Stimulated activated CD8-positive, alpha-beta memory T cell treated with anti-CD3 and anti-CD28 coated beads, Interleukin-4, amount 100 ng/mL, for 24 hours (primary cell): ENCODE results near the gene SENP6.

Source experiments
- DNase-seq: peaks from one replicate; pipeline ENCODE4 v3.0.0-alpha.2; 2020; ENCODE audit warnings: low read depth

Gene SENP6

DNA sequence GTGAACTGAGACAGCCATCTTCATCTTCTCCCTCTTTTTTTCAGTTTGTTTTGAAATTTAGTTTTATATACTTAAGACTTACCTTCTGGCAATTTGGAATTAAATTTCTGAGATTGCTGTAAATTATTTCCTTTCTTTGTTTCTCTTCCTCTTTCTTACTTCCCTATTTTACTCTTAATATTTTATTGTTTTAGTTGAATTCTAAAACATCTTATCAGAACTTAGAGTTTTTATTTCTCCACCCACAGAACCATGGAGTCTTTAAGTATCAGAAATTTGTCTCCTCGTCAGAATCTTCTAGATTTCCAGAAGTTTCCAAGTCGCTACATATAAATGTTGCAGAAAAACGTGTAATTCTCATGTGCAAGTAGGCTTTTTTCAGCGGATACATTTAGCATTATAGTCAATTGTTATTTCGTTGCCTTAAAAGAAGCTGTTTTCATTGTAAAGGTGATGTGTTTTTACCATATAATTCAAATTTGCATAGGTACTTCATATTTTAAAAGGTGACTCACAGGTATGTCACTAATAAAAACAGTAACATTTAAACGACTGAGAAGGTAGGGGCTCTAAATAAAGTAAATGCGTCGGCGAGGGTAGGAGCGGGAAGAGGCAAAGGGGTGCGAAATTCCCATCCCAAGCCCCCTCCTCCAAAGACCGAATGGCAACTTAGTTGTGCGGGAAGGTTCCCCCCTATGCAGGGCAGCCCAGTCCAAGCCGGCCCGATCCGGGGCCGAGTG, 146.5 kb downstream of the SENP6 start:
- no peak for DNase-seq

DNA sequence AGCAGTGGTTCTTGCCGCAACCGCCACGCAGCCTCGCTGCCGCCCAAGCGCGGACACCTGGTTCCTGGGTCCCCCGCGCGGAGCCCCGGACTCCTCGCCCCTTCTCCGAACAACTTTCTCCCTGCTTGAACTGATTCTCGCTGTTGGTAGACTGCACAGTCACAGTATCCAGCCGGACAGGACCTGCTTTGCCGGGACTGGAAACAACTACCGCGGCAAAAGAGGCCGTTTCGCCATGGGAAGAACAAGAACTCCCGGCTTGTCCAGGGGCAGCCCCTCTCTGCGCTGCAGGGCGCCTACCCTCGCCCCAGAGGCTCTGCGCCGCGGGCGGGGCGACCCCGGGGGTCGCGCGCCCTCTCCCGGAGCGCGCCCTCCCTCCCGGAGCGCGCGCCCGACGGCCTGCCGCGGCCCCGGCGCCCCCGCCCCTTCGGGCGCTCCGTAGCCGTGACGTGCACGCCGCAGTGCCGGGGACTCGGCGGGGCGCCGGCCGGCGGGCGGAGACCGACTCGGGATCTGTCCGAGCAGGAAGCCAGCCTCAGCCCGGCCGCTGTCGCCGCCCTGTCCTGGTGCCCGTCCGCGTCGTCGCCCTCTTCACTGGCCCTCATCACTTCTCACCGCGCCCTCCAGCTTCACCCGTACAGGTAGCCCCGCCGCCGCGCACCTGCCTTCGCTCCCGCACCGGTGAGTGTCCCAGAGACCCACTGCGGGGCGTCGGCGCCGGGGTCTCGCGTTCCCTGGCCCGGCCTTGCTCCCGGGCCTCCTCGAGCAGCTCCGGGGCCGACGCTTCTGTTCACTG, 147.3 kb downstream of the SENP6 start, which contains the start of gene MYO6:
MYO6 (plus strand) TSS at position 497 of the 796 bp plus-strand sequence. CDS start 68,309 bp downstream, outside the sequence.
- peak; percentile 35 for DNase-seq

DNA sequence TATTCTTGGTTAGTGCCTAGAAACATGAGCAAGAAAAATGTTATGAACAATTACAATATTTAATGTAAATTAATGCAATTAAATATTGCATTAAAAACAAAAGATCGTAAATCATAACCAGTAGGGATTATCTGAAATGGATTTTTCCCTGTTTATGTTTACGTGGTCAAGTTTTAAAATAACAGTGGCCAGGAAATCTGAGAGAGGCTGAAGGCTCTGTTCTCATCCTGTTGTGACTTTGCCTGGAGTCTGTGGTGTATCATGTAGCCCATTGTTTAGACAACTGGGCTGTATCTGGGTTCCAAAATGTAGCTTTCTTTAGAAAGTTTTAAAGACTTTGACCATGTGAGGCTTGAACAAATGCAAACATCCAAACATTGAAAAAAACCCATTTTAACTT, 149.8 kb downstream of the SENP6 start:
- no peak for DNase-seq

DNA sequence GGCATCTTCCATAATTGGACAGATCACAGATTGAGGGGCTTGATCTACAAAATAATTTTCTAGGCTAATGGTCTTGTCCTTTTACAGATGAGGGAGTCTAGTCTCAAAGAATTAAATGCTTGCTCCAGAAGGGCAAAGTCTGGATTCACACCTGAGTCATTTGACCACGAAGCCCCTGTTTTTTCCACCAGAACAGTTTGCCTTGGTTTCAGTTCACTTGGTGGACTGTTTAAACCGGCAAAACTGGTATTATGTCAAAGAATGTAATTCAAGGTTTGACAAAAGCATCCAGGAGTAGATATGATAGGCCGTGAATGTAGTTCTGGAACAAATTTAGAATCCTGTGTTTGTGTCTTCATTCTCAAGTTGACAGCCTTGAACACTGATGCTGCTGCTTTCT, 150.7 kb downstream of the SENP6 start:
- no peak for DNase-seq

DNA sequence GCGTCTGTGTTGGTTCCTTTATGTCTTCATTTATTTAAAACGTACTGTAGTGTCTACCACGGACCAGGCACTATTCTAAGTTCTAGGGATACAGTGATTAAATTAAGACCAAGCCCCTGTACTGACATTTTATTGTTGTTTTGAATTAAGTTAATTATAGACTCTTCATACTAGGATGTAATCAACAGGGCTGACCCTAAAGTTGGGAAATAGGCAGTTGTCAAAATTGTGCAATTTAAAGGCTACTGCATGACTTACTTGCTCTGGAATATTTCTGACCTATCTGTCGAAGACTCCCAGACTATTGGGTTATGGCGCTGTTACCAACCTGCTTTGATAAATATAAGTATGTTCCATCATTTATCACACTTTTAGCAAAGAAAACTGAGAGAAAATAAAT, 154.0 kb downstream of the SENP6 start:
- no peak for DNase-seq

DNA sequence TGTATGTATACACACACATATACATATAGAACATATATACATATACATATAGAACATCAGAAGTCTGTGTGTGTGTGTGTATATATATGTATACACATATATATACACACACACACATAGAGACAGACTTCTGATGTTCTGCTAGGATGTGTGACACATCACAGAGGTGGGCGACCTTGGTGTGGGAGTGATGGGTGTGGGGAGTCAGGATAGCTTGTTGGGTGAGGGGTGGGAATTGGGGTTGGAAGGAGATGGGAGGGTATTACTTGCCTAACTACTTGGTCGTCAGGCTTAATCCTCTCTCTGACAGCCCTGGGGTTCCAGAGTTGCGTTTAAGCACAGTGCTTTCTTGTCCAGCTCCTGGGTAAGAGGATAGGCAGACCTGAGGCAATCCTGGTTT, 155.6 kb downstream of the SENP6 start:
- DNase-seq: no peak

DNA sequence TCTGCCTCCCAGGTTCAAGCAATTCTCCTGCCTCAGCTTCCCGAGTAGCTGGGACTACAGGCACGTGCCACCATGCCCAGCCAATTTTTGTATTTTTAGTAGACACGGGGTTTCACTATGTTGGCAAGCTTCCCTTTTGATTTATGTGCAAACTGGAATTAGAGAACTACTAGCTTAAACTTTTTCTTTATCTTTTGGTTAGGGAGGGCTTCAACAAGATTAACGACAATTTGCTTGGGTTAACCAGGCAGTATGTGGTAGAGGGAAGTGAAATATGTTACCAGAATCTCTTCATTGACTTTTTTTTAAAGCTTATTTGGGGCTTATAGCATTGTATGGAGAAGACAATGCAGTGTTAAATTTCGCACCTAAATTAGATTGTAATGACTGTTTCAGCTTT, 156.4 kb downstream of the SENP6 start:
- no peak for DNase-seq

DNA sequence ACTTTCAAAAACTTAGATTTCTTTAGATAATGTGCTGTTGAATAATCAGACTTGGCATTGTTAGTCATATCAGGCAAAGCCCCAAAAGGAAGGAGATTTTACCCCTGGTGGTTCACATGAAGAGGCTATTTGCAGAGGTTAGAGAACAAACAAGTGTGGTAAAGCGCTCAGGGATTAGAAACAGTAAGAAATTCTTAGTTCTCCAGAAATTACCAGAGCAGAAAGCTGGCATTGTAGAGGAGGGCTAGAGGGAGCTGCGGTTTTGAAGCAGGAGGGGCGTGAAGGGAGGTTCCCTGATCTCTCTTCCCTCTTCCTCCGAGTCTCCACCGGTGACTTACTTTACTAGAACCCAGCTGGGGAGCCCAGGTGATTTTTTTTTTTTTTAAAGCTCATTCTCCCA, 157.5 kb downstream of the SENP6 start:
- no peak for DNase-seq

DNA sequence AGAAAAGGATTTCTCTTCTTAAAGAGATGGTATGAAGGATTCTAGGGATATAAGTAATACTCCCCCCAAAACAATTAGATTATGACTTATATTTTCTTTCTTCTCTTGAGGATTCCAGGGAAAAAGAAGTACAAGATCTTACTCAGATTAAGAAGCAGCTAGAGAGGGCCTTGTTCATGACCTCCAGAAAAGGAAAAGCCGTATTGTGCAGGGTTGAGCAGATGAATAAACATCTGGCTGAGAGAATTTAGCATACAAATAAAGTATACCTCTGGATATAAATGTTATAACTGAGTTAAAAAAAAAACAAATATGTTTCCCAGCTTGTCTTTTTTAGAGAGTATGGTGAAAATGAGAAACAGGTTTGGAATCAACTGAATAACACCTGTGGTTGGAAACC, 158.6 kb downstream of the SENP6 start:
- DNase-seq: no peak

DNA sequence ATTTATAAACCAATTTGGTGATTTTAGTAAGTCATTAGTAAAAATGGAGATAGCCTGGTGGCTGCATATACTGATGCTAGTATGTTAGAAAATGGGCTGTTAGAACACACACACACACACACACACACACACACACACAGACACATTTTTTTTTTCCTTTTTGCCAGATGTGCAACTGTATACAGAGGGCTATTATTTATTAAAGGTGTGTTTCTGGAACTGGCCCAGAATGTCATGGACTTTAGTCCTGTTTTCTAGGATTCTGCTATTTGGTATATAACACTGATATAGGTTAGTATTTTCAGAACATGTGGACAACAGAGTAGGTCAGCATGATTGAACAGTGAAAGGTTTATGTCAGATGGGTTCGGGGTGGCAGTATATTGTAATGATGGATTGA, 159.8 kb downstream of the SENP6 start:
- no peak for DNase-seq

DNA sequence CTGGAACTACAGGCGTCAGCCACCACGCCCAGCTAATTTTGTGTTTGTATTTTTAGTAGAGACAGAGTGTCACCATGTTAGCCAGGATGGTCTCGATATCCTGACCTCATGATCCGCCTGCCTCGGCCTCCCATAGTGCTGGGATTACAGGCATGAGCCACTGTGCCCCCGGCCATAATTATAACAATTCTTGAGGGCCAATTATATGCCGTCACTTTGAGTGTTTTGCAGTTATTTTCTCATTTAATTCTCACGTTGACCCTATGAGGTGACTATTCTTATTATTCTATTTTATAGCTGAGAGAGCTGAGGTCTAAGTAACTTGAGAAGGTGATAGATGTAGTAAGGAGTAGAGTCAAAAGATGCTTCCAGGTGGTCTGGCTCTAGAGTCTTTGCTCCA, 160.4 kb downstream of the SENP6 start:
- DNase-seq: no peak

DNA sequence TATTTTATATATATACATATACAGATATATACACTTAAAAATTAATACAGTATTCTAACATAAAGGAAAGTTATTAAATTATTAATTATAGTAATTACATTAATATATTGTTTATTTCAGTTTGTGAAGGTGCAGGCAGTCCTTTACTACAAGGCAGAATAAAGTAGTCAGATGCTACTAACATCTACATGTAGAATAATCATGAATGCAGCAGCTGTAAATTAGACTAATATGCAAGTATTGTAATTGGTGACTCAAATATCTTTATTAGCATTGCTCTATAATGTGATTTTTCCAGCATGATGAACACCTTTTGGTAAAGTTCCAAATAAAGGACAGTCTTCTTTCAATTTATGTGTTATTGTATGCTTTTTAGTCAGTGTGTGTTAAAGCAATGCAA, 164.7 kb downstream of the SENP6 start:
- DNase-seq: no peak
